ENCODE measurements around the gene SLC44A3. TPM values are rescaled to one million over a fixed set of nuclear protein-coding genes. Genes with fewer than 3 reads are reported as not detected.
A peak's percentile ranks its signal among the peaks of the same experiment; 100 is the strongest.

The SLC44A3 gene
- total and polyA plus RNA-seq, 2 of the 13 experiments (the other 11 are each of a cell fraction or from before 2014, with no cell fraction given): 6.8 to 14.1 TPM

GRCh38 chr1:94820936-94821335 lies 779 bp downstream of the SLC44A3 start:
- 5% methylated on average over 7 of the region's 7 CpGs for WGBS (ENCODE audit: low lambda C conversion rate)
- POLR2A ChIA-PET: interaction anchor here (1.2 kb wide), 1 partner anchor 18 kb away, joined by 3 read pairs; no protein-coding TSS in a partner anchor
- Histone ChIP-seq H3K27me3 (ENCODE audit: control insufficient read depth in 1 of 2, insufficient read depth in 2 of 2, low read length in 2 of 2) (no peaks in the 10 kb centered on the region; a peak in 1 of 5 replicates), H3K9me3 (ENCODE audit: low read length) (no peaks in the 10 kb centered on the region), H2AFZ (ENCODE audit: low read length) (peak overlapping the region; percentile 91), H3K36me3 (replicated peaks in 1 of 2; ENCODE audit: control insufficient read depth in 1 of 2, insufficient read depth in 2 of 2, low read length in 2 of 2) (peaks cover 0 to 3% of the 10 kb centered on the region in 2 experiments; a peak in 1 of 5 replicates), H3K4me2 (ENCODE audit: low read depth, low read length) (peak overlapping the region; percentile 97), H3K27ac (ENCODE audit: extremely low read length, insufficient read depth, low read length) (peak overlapping the region; percentile 54), H4K20me1 (ENCODE audit: insufficient read depth, low read length) (no peaks in the 10 kb centered on the region), H3K4me1 (ENCODE audit: insufficient read depth, low read length) (peaks cover 43% of the 10 kb centered on the region), H3K79me2 (ENCODE audit: insufficient read depth, low read length) (no peaks in the 10 kb centered on the region), H3K4me3 (replicated peaks in 1 of 3; ENCODE audit: insufficient read depth in 1 of 3, low read depth in 2 of 3, low read length in 3 of 3) (peak overlapping the region; percentile 76 to 93 (median 91)), H3K9ac (ENCODE audit: insufficient read depth, low read depth, low read length) (peak overlapping the region; percentile 78)
- BruUV-seq (replicated peaks): TSS peak; percentile 68
- in situ Hi-C loops (cut with HindIII; ENCODE audit: extremely low pct_ligation_motif_present, low pct_unique_long_range_greater_than_20kb): no loop called here
- TF ChIP-seq ZNF703 (CRISPR knock-in tag; IDR thresholded peaks at IDR 0.05; ENCODE audit: borderline replicate concordance): no peak
- TF ChIP-seq HDAC1 (CRISPR knock-in tag; IDR thresholded peaks at IDR 0.05): 0 out of 2 replicates have a peak, but pooled peaks have one; percentile 22
- TF ChIP-seq SP140L (CRISPR knock-in tag; IDR thresholded peaks at IDR 0.05; ENCODE audit: borderline replicate concordance): no peak
- 0 out of 2 replicates have a peak, but pooled peaks have one; percentile 12 for TF ChIP-seq ZNF670 (CRISPR knock-in tag; IDR thresholded peaks at IDR 0.05; ENCODE audit: borderline replicate concordance)
- TF ChIP-seq ZNF451 (CRISPR knock-in tag; IDR thresholded peaks at IDR 0.05): no peak
- TF ChIP-seq ZNF543 (CRISPR knock-in tag; IDR thresholded peaks at IDR 0.05): 0 out of 2 replicates have a peak, but pooled peaks have one; percentile 12
- no peak for TF ChIP-seq HIC2 (CRISPR knock-in tag; IDR thresholded peaks at IDR 0.05; ENCODE audit: low read depth)
- DNase-seq (ENCODE audit: low spot score) (no peak), ATAC-seq (peak; percentile 22), FAIRE-seq (no peak)
- intact Hi-C loops (cut with micrococcal nuclease; ENCODE audit: unreplicated experiment): loop anchor here (1.0 kb wide), 1 partner anchor 222 kb away; no protein-coding TSS in a partner anchor
- CTCF ChIA-PET (ENCODE audit: low intra/inter-chr PET ratio, low total read pairs): no interaction called here

Data from HepG2 (cell line).